A375 (cell line): ENCODE results near the gene EIF1B. TPM values are rescaled to one million over a fixed set of nuclear protein-coding genes. Genes with fewer than 3 reads are reported as not detected.

Source experiments
- total RNA-seq: library from RNA; depleted of rRNA; stranded (reverse); fragments of >200 nt; shearing (Covaris generic); gene quantifications from 2 replicates; pipeline ENCODE4 v1.2.3, GENCODE V29; 2014; rRNA removed

Gene EIF1B
- 14.8 and 15.2 TPM in 2 replicates for total RNA-seq

DNA sequence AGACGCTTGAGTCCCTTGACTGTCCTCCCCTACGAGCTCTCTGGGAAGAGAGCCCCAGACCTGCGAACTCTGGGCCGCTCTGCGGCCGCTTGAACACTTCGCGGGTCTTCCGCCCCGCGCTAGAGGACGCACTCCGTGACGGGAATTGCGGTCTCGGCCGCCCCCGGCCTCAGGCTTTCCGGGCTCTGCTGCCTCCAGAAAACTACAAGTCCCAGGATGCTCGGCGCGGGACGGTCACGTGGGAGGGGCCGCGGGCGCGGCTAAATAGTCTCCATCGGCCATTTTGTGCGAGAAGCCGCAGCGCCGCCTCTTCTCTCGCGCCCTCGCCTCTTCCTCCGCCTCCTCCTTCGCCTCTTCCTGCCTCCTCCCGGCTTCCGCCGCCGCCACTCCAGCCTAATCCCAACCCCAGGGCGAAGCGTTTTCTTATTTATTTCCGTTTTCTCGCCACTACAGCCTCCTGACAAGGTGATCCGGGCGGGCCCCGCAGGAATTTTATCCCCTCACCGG lies at the start of gene EIF1B:
TSS of gene EIF1B (plus strand) at position 290 of the 507 bp plus-strand sequence. CDS start 235 bp downstream, outside the sequence.

Other genes with a start within 250 kb of the EIF1B start
- gene ENTPD3, start 77.5 kb downstream of the EIF1B start, total RNA-seq: not detected in 2 replicates
- gene RPL14, start 147.6 kb downstream of the EIF1B start, total RNA-seq: 1,017 and 1,163 TPM in 2 replicates
- gene ZNF619, start 167.4 kb downstream of the EIF1B start, total RNA-seq: 3.1 and 5.0 TPM in 2 replicates
- 1.2 and 1.8 TPM in 2 replicates for gene ZNF620, start 196.3 kb downstream of the EIF1B start, total RNA-seq
- 11.4 and 14.1 TPM in 2 replicates for gene ZNF621, start 215.3 kb downstream of the EIF1B start, total RNA-seq